HCT116 (cell line): ENCODE results near the gene NFIX. TPM values are rescaled to one million over a fixed set of nuclear protein-coding genes. Genes with fewer than 3 reads are reported as not detected.

Source experiments
- ATAC-seq: fragments of 200-7000 bp; cut with Tn5 transposase; 2 replicates; pipeline ENCODE4 v1.9.1; 2020; ENCODE audit warnings: mild to moderate bottlenecking, moderate library complexity
- BruUV-seq: library from RNA; stranded (reverse); fragments of 400-500 nt; replicated peaks from 2 replicates; lab custom pipeline; 2021; lab: Mats Ljungman, UMichigan
- CTCF ChIA-PET: fragments of 300-600 bp; sonication (Branson Sonifier 250); formaldehyde crosslinking; loops from one replicate; lab custom pipeline; 2021; ENCODE audit warnings: antibody characterized with exemption; lab: Charles Lee
- POLR2A ChIA-PET: fragments of 300-600, 350-600 bp; sonication (Branson Sonifier 250); formaldehyde crosslinking; loops from one replicate; lab custom pipeline; 2021; ENCODE audit warnings: antibody characterized with exemption; lab: Charles Lee
- RAD21 ChIA-PET, 2 experiments: fragments of 300-600 bp; sonication (Branson Sonifier 250); formaldehyde crosslinking; loops; one replicate each; lab custom pipeline; 2023; ENCODE audit warnings: low total read pairs in 2 of 2; ENCODE audit not compliant: uncharacterized antibody in 2 of 2, unreplicated experiment in 2 of 2, low non-redundant PET in 1 of 2; lab: Charles Lee
- DNase-seq: peaks from one replicate; pipeline ENCODE4 v3.0.0-alpha.2; 2010; ENCODE audit warnings: low read depth, low spot score
- H2AFZ ChIP-seq: fragments of 200-600 bp; shearing (Covaris generic), sonication (generic); 2 replicates; pipeline ENCODE4 v1.6.1; 2017; ENCODE audit warnings: low read depth, mixed run types, mixed read lengths, antibody characterized with exemption, low read length; ENCODE audit not compliant: poor library complexity, severe bottlenecking
- H3K27ac ChIP-seq: 2 replicates; pipeline ENCODE4 v1.5.1; 2012; ENCODE audit warnings: low read depth, low read length
- H3K27me3 ChIP-seq: fragments of 200-600 bp; sonication (generic); 2 replicates; pipeline ENCODE4 v1.6.1; 2016; ENCODE audit warnings: mixed run types, low read length, mixed read lengths; ENCODE audit not compliant: insufficient read depth
- H3K36me3 ChIP-seq, 2 experiments: fragments of 200-500 bp in 1 of 2; fragments of 200-600 bp in 1 of 2; sonication (Bioruptor generic) in 1 of 2; sonication (generic) in 1 of 2; 2 replicates each; pipeline versions ENCODE4 v1.5.1 to v1.6.1; 2014 to 2016; ENCODE audit warnings: low read length in 2 of 2, inconsistent platforms in 1 of 2, mixed read lengths in 1 of 2, mixed run types in 1 of 2; ENCODE audit not compliant: insufficient read depth in 2 of 2, control insufficient read depth in 1 of 2
- H3K4me1 ChIP-seq, 2 experiments: fragments of 200-600 bp in 1 of 2; sonication (generic) in 1 of 2; 2 replicates each; pipeline versions ENCODE4 v1.5.1 to v1.6.1; 2012 to 2017; ENCODE audit warnings: low read length in 2 of 2, inconsistent platforms in 1 of 2, mild to moderate bottlenecking in 1 of 2, mixed read lengths in 1 of 2, mixed run types in 1 of 2, moderate library complexity in 1 of 2; ENCODE audit not compliant: insufficient read depth in 2 of 2, control insufficient read depth in 1 of 2
- H3K4me2 ChIP-seq: fragments of 200-600 bp; sonication (generic); 2 replicates; pipeline ENCODE4 v1.6.1; 2017; ENCODE audit warnings: mixed run types, low read length, mixed read lengths
- H3K4me3 ChIP-seq, 2 experiments: fragments of 200-600 bp in 1 of 2; sonication (generic) in 1 of 2; replicated peaks in 1 of 2; 2 replicates each; pipeline ENCODE4 v1.5.1; 2011 to 2016; ENCODE audit warnings: low read length in 2 of 2, control low read depth in 1 of 2, low read depth in 1 of 2, mild to moderate bottlenecking in 1 of 2, mixed read lengths in 1 of 2, mixed run types in 1 of 2
- H3K79me2 ChIP-seq: fragments of 200-600 bp; sonication (generic); 2 replicates; pipeline ENCODE4 v1.6.1; 2017; ENCODE audit warnings: mild to moderate bottlenecking, mixed run types, low read length, moderate library complexity, mixed read lengths; ENCODE audit not compliant: insufficient read depth
- H3K9ac ChIP-seq: fragments of 200-600 bp; sonication (generic); 2 replicates; pipeline ENCODE4 v1.6.1; 2016; ENCODE audit warnings: low read length, mixed read lengths
- H3K9me2 ChIP-seq: fragments of 200-600 bp; sonication (generic), shearing (Covaris generic); 2 replicates; pipeline ENCODE4 v1.6.1; 2017; ENCODE audit warnings: mixed run types, mild to moderate bottlenecking, moderate library complexity; ENCODE audit not compliant: insufficient read depth
- H3K9me3 ChIP-seq, 2 experiments: fragments of 200-500 bp in 1 of 2; fragments of 200-600 bp in 1 of 2; sonication (Bioruptor generic) in 1 of 2; sonication (generic) in 1 of 2; 2 replicates each; pipeline ENCODE4 v1.6.1; 2014 to 2017; ENCODE audit warnings: low read length in 2 of 2, mixed read lengths in 2 of 2, inconsistent platforms in 1 of 2, low read depth in 1 of 2, mild to moderate bottlenecking in 1 of 2, mixed run types in 1 of 2, moderate library complexity in 1 of 2; ENCODE audit not compliant: control insufficient read depth in 1 of 2, insufficient read depth in 1 of 2
- H4K20me1 ChIP-seq: fragments of 200-600 bp; sonication (generic), shearing (Covaris generic); 2 replicates; pipeline ENCODE4 v1.6.1; 2017; ENCODE audit warnings: mixed run types, mild to moderate bottlenecking, moderate library complexity; ENCODE audit not compliant: insufficient read depth
- CBX3 ChIP-seq: IDR thresholded peaks from 2 replicates; pipeline ENCODE4 v1.6.1; 2012; ENCODE audit warnings: low read depth
- EZH2 ChIP-seq: fragments of 200-600 bp; sonication (generic); IDR thresholded peaks from 2 replicates; pipeline ENCODE4 v1.6.1; 2017; ENCODE audit warnings: antibody characterized with exemption, mixed run types
- JUND ChIP-seq: IDR thresholded peaks from 2 replicates; pipeline ENCODE4 v1.6.1; 2012
- RAD21 ChIP-seq: IDR thresholded peaks from 2 replicates; pipeline ENCODE4 v1.6.1; 2012; ENCODE audit warnings: low read depth, mild to moderate bottlenecking
- SIN3A ChIP-seq: IDR thresholded peaks from 2 replicates; pipeline ENCODE4 v1.6.1; 2012; ENCODE audit warnings: low read depth
- ZFX ChIP-seq: fragments of 450-650 bp; IDR thresholded peaks from 2 replicates; pipeline ENCODE4 v1.6.1; 2017
- intact Hi-C: fragments of 100-400 bp; cut with micrococcal nuclease; formaldehyde crosslinking; loops from 2 replicates; pipeline ENCODE4 v1.10.0; 2022
- total RNA-seq: library from RNA; stranded (reverse); gene quantifications from one replicate; pipeline ENCODE4 v1.2.1, GENCODE V29; 2021; ENCODE audit not compliant: unreplicated experiment
- TF ChIP-seq, protein P1 (sequence below), 3 experiments: fragments of 200-600 bp in 1 of 3; sonication (generic) in 1 of 3; IDR thresholded peaks in 2 of 3; conservative IDR thresholded peaks in 1 of 3; 2 replicates each; pipeline ENCODE4 v1.5.1; 2012 to 2017; ENCODE audit warnings: low read depth in 2 of 3, low read length in 2 of 3, antibody characterized with exemption in 1 of 3, borderline replicate concordance in 1 of 3, control low read depth in 1 of 3, mild to moderate bottlenecking in 1 of 3, mixed read lengths in 1 of 3, mixed run types in 1 of 3, moderate library complexity in 1 of 3; ENCODE audit not compliant: insufficient read depth in 1 of 3

NFIX gene
- total RNA-seq, 1 experiment from 2014 or later, result 34.8 TPM

DNA sequence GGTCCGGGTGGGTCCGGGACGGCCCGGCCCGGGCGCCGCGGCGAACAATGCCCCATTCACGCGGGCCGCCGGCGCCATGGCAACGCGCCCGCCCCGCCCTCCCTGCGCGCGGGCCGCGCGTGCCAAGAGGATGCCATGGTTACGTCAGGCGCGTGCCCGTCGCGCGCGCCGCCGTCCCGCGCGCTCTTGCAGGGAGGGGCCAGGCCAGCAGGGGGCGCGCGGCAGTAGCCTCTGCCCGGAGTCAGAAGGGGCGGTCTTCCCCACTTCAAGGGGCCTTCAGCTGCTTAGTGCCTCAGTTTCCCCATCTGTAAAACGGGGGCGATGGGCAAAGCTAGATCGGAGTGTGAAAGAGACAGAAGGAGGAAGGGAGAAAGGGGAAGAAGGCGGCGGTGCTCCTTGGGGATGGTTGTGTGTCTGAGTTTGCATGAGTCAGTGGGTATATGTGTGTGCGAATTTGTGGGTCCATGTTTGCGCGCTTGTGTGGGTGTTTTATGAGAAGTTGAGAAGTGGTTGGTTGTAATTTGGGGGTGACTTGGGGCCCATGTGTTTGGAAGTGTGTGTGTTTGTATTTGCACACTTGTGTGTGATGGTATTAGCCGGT lies 11.6 kb upstream of the NFIX start:
- Histone ChIP-seq H3K9me2 (no peaks in the 10 kb centered on the region), H3K9ac (peak overlapping the region; percentile 21; the same call in 1 of the 2 replicates), H3K4me3 (no peak overlapping the region), H3K27me3 (no peaks in the 10 kb centered on the region), H2AFZ (peak overlapping the region; percentile 66), H3K4me2 (peak overlapping the region; percentile 55), H4K20me1 (no peaks in the 10 kb centered on the region), H3K27ac (no peak overlapping the region), H3K79me2 (no peaks in the 10 kb centered on the region), H3K36me3 (no peaks in the 10 kb centered on the region), H3K9me3 (no peaks in the 10 kb centered on the region), H3K4me1 (peaks cover 21 to 28% of the 10 kb centered on the region in 2 experiments; a peak in 3 of 4 replicates)
- peak; percentile 67 for ATAC-seq
- intact Hi-C loops, result loop anchor here (1.0 kb wide), 3 partner anchors 51 to 111 kb away; no protein-coding TSS in a partner anchor
- no TSS peak for BruUV-seq
- TF ChIP-seq SIN3A, result no peak
- TF ChIP-seq ZFX, result no peak
- TF ChIP-seq JUND, result no peak
- TF ChIP-seq RAD21, result peak; percentile 94
- 0 out of 2 replicates have a peak, but pooled peaks have one; percentile 19 for TF ChIP-seq CBX3
- TF ChIP-seq EZH2, result no peak
- TF ChIP-seq, protein P1, sequence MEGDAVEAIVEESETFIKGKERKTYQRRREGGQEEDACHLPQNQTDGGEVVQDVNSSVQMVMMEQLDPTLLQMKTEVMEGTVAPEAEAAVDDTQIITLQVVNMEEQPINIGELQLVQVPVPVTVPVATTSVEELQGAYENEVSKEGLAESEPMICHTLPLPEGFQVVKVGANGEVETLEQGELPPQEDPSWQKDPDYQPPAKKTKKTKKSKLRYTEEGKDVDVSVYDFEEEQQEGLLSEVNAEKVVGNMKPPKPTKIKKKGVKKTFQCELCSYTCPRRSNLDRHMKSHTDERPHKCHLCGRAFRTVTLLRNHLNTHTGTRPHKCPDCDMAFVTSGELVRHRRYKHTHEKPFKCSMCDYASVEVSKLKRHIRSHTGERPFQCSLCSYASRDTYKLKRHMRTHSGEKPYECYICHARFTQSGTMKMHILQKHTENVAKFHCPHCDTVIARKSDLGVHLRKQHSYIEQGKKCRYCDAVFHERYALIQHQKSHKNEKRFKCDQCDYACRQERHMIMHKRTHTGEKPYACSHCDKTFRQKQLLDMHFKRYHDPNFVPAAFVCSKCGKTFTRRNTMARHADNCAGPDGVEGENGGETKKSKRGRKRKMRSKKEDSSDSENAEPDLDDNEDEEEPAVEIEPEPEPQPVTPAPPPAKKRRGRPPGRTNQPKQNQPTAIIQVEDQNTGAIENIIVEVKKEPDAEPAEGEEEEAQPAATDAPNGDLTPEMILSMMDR (IDR thresholded peaks at IDR 0.05 in 2 of 3, conservative IDR thresholded peaks at IDR 0.05 in 1 of 3; ENCODE audit: borderline replicate concordance in 1 of 3, insufficient read depth in 1 of 3, low read depth in 2 of 3, low read length in 2 of 3), result peak; percentile 86 to 94 (median 90)
- ChIA-PET POLR2A (interaction anchor here (1.0 kb wide), 1 partner anchor 111 kb away, joined by 3 read pairs; no protein-coding TSS in a partner anchor), RAD21 (interaction anchor here (0.6 to 1.6 kb wide), 3 partner anchors 78 to 110 kb away, joined by 3 to 5 read pairs (median 3); no protein-coding TSS in a partner anchor), CTCF (interaction anchor here (1.0 to 2.2 kb wide), 6 partner anchors 45 to 351 kb away, joined by 3 to 27 read pairs (median 4); no protein-coding TSS in a partner anchor)
- DNase-seq, result peak; percentile 36
